Uterus (tissue), 2 donors: ENCODE data around the gene ZNG1C.
"Not testable (repeated sequence)": the region's sequence is repeated elsewhere in the genome, so short reads cannot be mapped to it uniquely, and the experiment has no call there.

ENCODE experiments used
- CTCF ChIP-seq, 4 experiments: fragments of 200-600 bp in 2 of 4; fragments of 450-650 bp in 2 of 4; sonication (generic) in 2 of 4; IDR thresholded peaks; one replicate each; pipeline ENCODE4 v1.5.1; 2016 to 2019; ENCODE audit warnings: antibody characterized with exemption in 4 of 4, mild to moderate bottlenecking in 2 of 4, moderate library complexity in 1 of 4
- POLR2A ChIP-seq, 2 donors: fragments of 450-650 bp; IDR thresholded peaks; one replicate each; pipeline ENCODE4 v1.6.1; 2016; ENCODE audit warnings: antibody characterized with exemption in 2 of 2, mild to moderate bottlenecking in 1 of 2, moderate library complexity in 1 of 2

- not testable (repeated sequence) for TF ChIP-seq CTCF, POLR2A (IDR thresholded peaks at IDR 0.05)
Observed at GRCh38 chr9:68343242-68343641, 101.5 kb downstream of the ZNG1C start.
